ENCODE results near the gene HP.

DNA sequence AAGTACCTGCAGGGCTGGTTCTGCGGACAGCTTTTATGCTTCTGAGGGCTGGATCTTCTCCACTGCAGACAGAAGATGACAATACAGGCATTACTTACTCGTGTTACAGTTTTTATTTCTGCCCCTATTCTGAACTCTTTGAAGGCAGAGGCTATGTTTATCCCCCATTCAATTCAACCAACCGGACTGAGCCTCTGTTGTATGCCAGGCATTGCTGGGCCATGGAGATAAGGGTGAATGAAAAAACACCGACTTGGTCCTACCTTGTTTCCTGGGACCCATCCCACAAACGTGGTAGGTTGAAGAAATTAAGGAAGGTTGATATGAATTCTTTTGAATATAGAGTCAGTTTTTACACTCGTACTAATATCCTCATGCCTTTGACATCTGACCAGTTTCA, 10.0 kb upstream of the HP start:
- TF ChIP-seq, protein P1, sequence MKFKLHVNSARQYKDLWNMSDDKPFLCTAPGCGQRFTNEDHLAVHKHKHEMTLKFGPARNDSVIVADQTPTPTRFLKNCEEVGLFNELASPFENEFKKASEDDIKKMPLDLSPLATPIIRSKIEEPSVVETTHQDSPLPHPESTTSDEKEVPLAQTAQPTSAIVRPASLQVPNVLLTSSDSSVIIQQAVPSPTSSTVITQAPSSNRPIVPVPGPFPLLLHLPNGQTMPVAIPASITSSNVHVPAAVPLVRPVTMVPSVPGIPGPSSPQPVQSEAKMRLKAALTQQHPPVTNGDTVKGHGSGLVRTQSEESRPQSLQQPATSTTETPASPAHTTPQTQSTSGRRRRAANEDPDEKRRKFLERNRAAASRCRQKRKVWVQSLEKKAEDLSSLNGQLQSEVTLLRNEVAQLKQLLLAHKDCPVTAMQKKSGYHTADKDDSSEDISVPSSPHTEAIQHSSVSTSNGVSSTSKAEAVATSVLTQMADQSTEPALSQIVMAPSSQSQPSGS (CRISPR knock-in tag; IDR thresholded peaks at IDR 0.05; ENCODE audit: borderline replicate concordance, low read depth), result no peak
- TF ChIP-seq, protein P2, sequence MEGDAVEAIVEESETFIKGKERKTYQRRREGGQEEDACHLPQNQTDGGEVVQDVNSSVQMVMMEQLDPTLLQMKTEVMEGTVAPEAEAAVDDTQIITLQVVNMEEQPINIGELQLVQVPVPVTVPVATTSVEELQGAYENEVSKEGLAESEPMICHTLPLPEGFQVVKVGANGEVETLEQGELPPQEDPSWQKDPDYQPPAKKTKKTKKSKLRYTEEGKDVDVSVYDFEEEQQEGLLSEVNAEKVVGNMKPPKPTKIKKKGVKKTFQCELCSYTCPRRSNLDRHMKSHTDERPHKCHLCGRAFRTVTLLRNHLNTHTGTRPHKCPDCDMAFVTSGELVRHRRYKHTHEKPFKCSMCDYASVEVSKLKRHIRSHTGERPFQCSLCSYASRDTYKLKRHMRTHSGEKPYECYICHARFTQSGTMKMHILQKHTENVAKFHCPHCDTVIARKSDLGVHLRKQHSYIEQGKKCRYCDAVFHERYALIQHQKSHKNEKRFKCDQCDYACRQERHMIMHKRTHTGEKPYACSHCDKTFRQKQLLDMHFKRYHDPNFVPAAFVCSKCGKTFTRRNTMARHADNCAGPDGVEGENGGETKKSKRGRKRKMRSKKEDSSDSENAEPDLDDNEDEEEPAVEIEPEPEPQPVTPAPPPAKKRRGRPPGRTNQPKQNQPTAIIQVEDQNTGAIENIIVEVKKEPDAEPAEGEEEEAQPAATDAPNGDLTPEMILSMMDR (IDR thresholded peaks at IDR 0.05), result no peak
- TF ChIP-seq SP1 (CRISPR knock-in tag; conservative IDR thresholded peaks at IDR 0.05), result no peak
